ENCODE results near the gene RBCK1. TPM values are rescaled to one million over a fixed set of nuclear protein-coding genes. Genes with fewer than 3 reads are reported as not detected.

The RBCK1 gene
- total and polyA plus RNA-seq, 11 donors, result 37.0 to 77.7 (median 50.6) TPM

GRCh38 chr20:427401-427800 lies 19.3 kb downstream of the RBCK1 start:
- Histone ChIP-seq H3K9me3 (no peaks in the 10 kb centered on the region), H3K36me3 (peaks cover 0 to 99% (median 81%) of the 10 kb centered on the region in 9 donors), H3K27ac (no peak overlapping the region), H3K4me1 (peaks cover 0 to 9% (median 0%) of the 10 kb centered on the region in 12 donors), H3K27me3 (no peaks in the 10 kb centered on the region), H3K4me3 (no peak overlapping the region)
- 76 to 100% (median 93%) methylated on average over 1 to 4 of the region's 4 CpGs for WGBS, 4 donors
- intact Hi-C loops (cut with DNase I), result loop anchor here in 1 of 10 donors (10.0 kb wide), 1 partner anchor 73 kb away; no protein-coding TSS in a partner anchor
- TF ChIP-seq CTCF (IDR thresholded peaks at IDR 0.05), result no peak
- no peak for TF ChIP-seq POLR2A (IDR thresholded peaks at IDR 0.05)
- DNase-seq (no peak), ATAC-seq (no peak)

GRCh38 chr20:427849-428657 lies 20.0 kb downstream of the RBCK1 start:
- no peak for ATAC-seq
- 94 to 96% (median 95%) methylated on average over 14 of the region's 14 CpGs for WGBS, 4 donors
- H3K36me3 ChIP-seq, result peaks cover 0 to 99% (median 75%) of the 10 kb centered on the region in 9 donors

GRCh38 chr20:428658-429200 lies 20.6 kb downstream of the RBCK1 start:
- Histone ChIP-seq H3K27me3 (no peaks in the 10 kb centered on the region), H3K9me3 (no peaks in the 10 kb centered on the region), H3K4me1 (peaks cover 0 to 21% (median 3%) of the 10 kb centered on the region in 12 donors), H3K27ac (no peak overlapping the region), H3K36me3 (peaks cover 0 to 96% (median 68%) of the 10 kb centered on the region in 9 donors), H3K4me3 (no peak overlapping the region)
- intact Hi-C loops (cut with DNase I), result loop anchor here in 1 of 10 donors (10.0 kb wide), 1 partner anchor 74 kb away; no protein-coding TSS in a partner anchor
- ATAC-seq (no peak), DNase-seq (no peak)
- WGBS, 4 donors, result 90 to 91% (median 91%) methylated on average over 12 to 14 of the region's 14 CpGs
- TF ChIP-seq POLR2A (IDR thresholded peaks at IDR 0.05) (no peak), CTCF (IDR thresholded peaks at IDR 0.05) (no peak)

More at GRCh38 chr20:427849-428657, 20.0 kb downstream of the RBCK1 start:
- Histone ChIP-seq H3K27ac (no peak overlapping the region), H3K9me3 (no peaks in the 10 kb centered on the region), H3K4me3 (no peak overlapping the region), H3K4me1 (peaks cover 0 to 15% (median 0%) of the 10 kb centered on the region in 12 donors), H3K27me3 (no peaks in the 10 kb centered on the region)
- no peak for TF ChIP-seq POLR2A (IDR thresholded peaks at IDR 0.05)
- TF ChIP-seq CTCF (IDR thresholded peaks at IDR 0.05), result no peak
- intact Hi-C loops (cut with DNase I), result loop anchor here in 1 of 10 donors (10.0 kb wide), 1 partner anchor 73 kb away; no protein-coding TSS in a partner anchor
- DNase-seq, result no peak
